Measurements from ENCODE around the gene TTC12. TPM values are rescaled to one million over a fixed set of nuclear protein-coding genes. Genes with fewer than 3 reads are reported as not detected.

The TTC12 gene
- total RNA-seq, 1 experiment from 2014 or later = 7.6 TPM

GRCh38 chr11:113398669-113399430 lies 84.5 kb downstream of the TTC12 start:
- H3K36me3 Mint-ChIP-seq = no peaks in the 10 kb centered on the region

DNA sequence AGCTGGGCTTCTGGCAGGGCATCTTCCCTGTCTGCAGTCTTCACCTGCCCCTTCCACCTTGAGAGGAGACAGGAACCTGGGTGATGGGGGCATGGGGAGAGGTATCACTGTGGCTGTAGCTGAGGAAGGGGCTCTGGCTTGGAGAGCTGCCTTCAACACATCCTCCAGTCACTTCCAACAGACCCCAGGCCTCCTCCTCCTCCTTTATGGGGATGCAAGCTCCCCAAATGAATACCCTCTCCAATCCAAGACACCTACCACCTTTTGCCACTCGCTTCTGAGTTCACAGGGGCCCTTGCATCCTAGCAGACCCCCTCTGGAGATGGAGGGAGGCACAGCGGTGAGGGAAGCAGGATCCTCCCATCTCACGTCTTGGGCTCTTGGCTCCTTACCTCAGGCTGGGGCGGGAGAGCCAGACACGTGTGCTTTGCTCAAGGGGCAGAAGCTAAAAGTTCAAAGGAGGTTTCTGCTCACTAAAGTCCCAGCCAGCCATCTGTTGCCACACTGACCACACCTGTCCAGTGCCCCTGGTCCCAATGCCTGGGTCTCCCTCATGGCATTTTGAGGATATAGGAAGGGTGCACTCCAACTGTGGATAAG lies 86.3 kb downstream of the TTC12 start:
- H3K27ac Mint-ChIP-seq = no peak overlapping the region
- no peak for ATAC-seq
- no peaks in the 10 kb centered on the region for H3K27me3 Mint-ChIP-seq (ENCODE audit: low read depth)
- H3K4me1 Mint-ChIP-seq = peaks cover 4% of the 10 kb centered on the region
- POLR2A ChIA-PET = no interaction called here
- CTCF ChIA-PET = no interaction called here
- no peaks in the 10 kb centered on the region for H3K9me3 Mint-ChIP-seq
- no peak overlapping the region for H3K4me3 Mint-ChIP-seq
- H3K36me3 Mint-ChIP-seq = no peaks in the 10 kb centered on the region
- TF ChIP-seq CTCF (IDR thresholded peaks at IDR 0.05) = no peak
- no peak for TF ChIP-seq JUN (CRISPR knock-in tag; IDR thresholded peaks at IDR 0.05)
- no peak for TF ChIP-seq HMGA2 (CRISPR knock-in tag; IDR thresholded peaks at IDR 0.05)
- no peak for TF ChIP-seq ZNF232 (CRISPR knock-in tag; IDR thresholded peaks at IDR 0.05)
- TF ChIP-seq PRRX2 (CRISPR knock-in tag; IDR thresholded peaks at IDR 0.05) = no peak
- no peak for TF ChIP-seq EMX1 (CRISPR knock-in tag; IDR thresholded peaks at IDR 0.05)
- TF ChIP-seq, protein P1, sequence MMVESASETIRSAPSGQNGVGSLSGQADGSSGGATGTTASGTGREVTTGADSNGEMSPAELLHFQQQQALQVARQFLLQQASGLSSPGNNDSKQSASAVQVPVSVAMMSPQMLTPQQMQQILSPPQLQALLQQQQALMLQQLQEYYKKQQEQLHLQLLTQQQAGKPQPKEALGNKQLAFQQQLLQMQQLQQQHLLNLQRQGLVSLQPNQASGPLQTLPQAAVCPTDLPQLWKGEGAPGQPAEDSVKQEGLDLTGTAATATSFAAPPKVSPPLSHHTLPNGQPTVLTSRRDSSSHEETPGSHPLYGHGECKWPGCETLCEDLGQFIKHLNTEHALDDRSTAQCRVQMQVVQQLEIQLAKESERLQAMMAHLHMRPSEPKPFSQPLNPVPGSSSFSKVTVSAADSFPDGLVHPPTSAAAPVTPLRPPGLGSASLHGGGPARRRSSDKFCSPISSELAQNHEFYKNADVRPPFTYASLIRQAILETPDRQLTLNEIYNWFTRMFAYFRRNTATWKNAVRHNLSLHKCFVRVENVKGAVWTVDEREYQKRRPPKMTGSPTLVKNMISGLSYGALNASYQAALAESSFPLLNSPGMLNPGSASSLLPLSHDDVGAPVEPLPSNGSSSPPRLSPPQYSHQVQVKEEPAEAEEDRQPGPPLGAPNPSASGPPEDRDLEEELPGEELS (CRISPR knock-in tag; IDR thresholded peaks at IDR 0.05) = no peak
- TF ChIP-seq CREM (CRISPR knock-in tag; IDR thresholded peaks at IDR 0.05) = no peak
- DNase-seq (ENCODE audit: low spot score) = no peak

More at GRCh38 chr11:113398669-113399430, 84.5 kb downstream of the TTC12 start:
- Mint-ChIP-seq H3K9me3 (no peaks in the 10 kb centered on the region), H3K27ac (no peak overlapping the region), H3K4me1 (no peaks in the 10 kb centered on the region), H3K4me3 (no peak overlapping the region), H3K27me3 (ENCODE audit: low read depth) (no peaks in the 10 kb centered on the region; the same call in 1 of the 2 replicates)
- ChIA-PET CTCF (no interaction called here), POLR2A (no interaction called here)
- no peak for ATAC-seq
- no peak for DNase-seq (ENCODE audit: low spot score)
- TF ChIP-seq, protein P2, sequence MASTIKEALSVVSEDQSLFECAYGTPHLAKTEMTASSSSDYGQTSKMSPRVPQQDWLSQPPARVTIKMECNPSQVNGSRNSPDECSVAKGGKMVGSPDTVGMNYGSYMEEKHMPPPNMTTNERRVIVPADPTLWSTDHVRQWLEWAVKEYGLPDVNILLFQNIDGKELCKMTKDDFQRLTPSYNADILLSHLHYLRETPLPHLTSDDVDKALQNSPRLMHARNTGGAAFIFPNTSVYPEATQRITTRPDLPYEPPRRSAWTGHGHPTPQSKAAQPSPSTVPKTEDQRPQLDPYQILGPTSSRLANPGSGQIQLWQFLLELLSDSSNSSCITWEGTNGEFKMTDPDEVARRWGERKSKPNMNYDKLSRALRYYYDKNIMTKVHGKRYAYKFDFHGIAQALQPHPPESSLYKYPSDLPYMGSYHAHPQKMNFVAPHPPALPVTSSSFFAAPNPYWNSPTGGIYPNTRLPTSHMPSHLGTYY (CRISPR knock-in tag; IDR thresholded peaks at IDR 0.05) = no peak
- TF ChIP-seq TEAD4 (CRISPR knock-in tag; IDR thresholded peaks at IDR 0.05) (no peak), NR1H2 (CRISPR knock-in tag; IDR thresholded peaks at IDR 0.05) (no peak), IRF2 (CRISPR knock-in tag; IDR thresholded peaks at IDR 0.05; ENCODE audit: borderline replicate concordance, low read depth) (no peak), ZNF671 (CRISPR knock-in tag; IDR thresholded peaks at IDR 0.05) (no peak), CREB1 (CRISPR knock-in tag; IDR thresholded peaks at IDR 0.05) (no peak), NR2C2 (CRISPR knock-in tag; IDR thresholded peaks at IDR 0.05) (no peak), SOX15 (CRISPR knock-in tag; IDR thresholded peaks at IDR 0.05) (no peak)

GRCh38 chr11:113401718-113402117 lies 87.3 kb downstream of the TTC12 start:
- ChIA-PET CTCF (interaction anchor here (1.3 kb wide), 1 partner anchor 14 kb away, joined by 3 read pairs; the partner anchor contains the start of gene ANKK1), POLR2A (no interaction called here)
- DNase-seq (ENCODE audit: low spot score) = no peak
- no peaks in the 10 kb centered on the region for H3K27me3 Mint-ChIP-seq (ENCODE audit: low read depth)
- H3K36me3 Mint-ChIP-seq = no peaks in the 10 kb centered on the region
- TF ChIP-seq ARID4B (CRISPR knock-in tag; IDR thresholded peaks at IDR 0.05; ENCODE audit: borderline replicate concordance) = no peak
- no peak for TF ChIP-seq ZBTB43 (CRISPR knock-in tag; IDR thresholded peaks at IDR 0.05)
- no peak for TF ChIP-seq GRHL2 (CRISPR knock-in tag; IDR thresholded peaks at IDR 0.05; ENCODE audit: insufficient replicate concordance, severe bottlenecking)
- H3K9me3 Mint-ChIP-seq = no peaks in the 10 kb centered on the region
- no peak overlapping the region for H3K4me3 Mint-ChIP-seq
- no peak for ATAC-seq
- H3K4me1 Mint-ChIP-seq = peaks cover 4% of the 10 kb centered on the region
- no peak overlapping the region for H3K27ac Mint-ChIP-seq
